Effector memory CD8-positive, alpha-beta T cell (primary cell): ENCODE data around the gene HS3ST4.

ENCODE experiments used
- ATAC-seq: fragments of 150-1000 bp; cut with Tn5 transposase; replicated peaks from 2 replicates; pipeline ENCODE4 v1.10.0; 2021; ENCODE audit warnings: mild to moderate bottlenecking, moderate library complexity
- DNase-seq, 3 experiments: peaks; one replicate each; pipeline ENCODE4 v3.0.0; 2021
- H3K27ac Mint-ChIP-seq, 2 donors: one replicate each; pipeline ENCODE4 v1.8.0; 2022; ENCODE audit warnings: mild to moderate bottlenecking in 2 of 2, mixed read lengths in 2 of 2, moderate library complexity in 2 of 2
- H3K27me3 Mint-ChIP-seq, 2 donors: one replicate each; pipeline ENCODE4 v1.8.0; 2022; ENCODE audit warnings: mixed read lengths in 2 of 2
- H3K36me3 Mint-ChIP-seq: one replicate; pipeline ENCODE4 v1.8.0; 2022; ENCODE audit warnings: mild to moderate bottlenecking, moderate library complexity, mixed read lengths; ENCODE audit not compliant: insufficient read depth
- H3K4me1 Mint-ChIP-seq, 2 donors: one replicate each; pipeline ENCODE4 v1.8.0; 2022; ENCODE audit warnings: low read depth in 2 of 2, mixed read lengths in 2 of 2
- H3K4me3 Mint-ChIP-seq, 2 donors: one replicate each; pipeline ENCODE4 v1.8.0; 2022; ENCODE audit warnings: mild to moderate bottlenecking in 2 of 2, mixed read lengths in 2 of 2, moderate library complexity in 2 of 2
- H3K9me3 Mint-ChIP-seq, 2 donors: one replicate each; pipeline ENCODE4 v1.8.0; 2022; ENCODE audit warnings: mixed read lengths in 2 of 2

The HS3ST4 gene

GRCh38 chr16:25957707-25958106 lies 265.9 kb downstream of the HS3ST4 start:
- Mint-ChIP-seq H3K4me3 (no peak overlapping the region), H3K9me3 (no peaks in the 10 kb centered on the region), H3K27me3 (peaks cover 4 to 48% of the 10 kb centered on the region in 2 donors), H3K4me1 (no peaks in the 10 kb centered on the region), H3K27ac (no peak overlapping the region), H3K36me3 (no peaks in the 10 kb centered on the region)
- no peak for DNase-seq
- no peak for ATAC-seq

DNA sequence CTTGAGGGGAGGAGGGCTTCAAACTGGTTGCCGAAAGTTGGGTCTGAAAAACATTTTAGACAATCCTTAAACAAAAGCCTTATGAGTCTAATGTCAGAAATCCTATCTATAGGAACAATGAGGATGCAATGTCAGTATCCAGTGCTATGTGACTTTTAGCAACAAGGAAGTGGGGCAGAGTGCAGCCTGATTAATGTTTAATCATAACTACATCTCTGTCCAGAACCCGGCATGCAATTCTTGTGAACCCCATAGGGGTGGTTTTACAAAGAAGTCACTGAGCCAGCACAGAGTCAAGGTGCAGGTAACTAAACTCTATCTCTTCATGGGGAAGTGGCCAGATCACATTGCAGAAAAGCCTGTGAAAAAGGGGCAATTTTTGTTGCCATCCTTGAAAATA lies 267.5 kb downstream of the HS3ST4 start:
- DNase-seq (no peak), ATAC-seq (no peak)
- H3K4me1 Mint-ChIP-seq = no peaks in the 10 kb centered on the region
- H3K27me3 Mint-ChIP-seq = peaks cover 4 to 40% of the 10 kb centered on the region in 2 donors
- H3K36me3 Mint-ChIP-seq = no peaks in the 10 kb centered on the region
- H3K4me3 Mint-ChIP-seq = no peak overlapping the region
- H3K9me3 Mint-ChIP-seq = no peaks in the 10 kb centered on the region
- no peak overlapping the region for H3K27ac Mint-ChIP-seq

GRCh38 chr16:25966172-25967097 lies 274.7 kb downstream of the HS3ST4 start:
- no peak for ATAC-seq

GRCh38 chr16:25977121-25977520 lies 285.4 kb downstream of the HS3ST4 start:
- no peaks in the 10 kb centered on the region for H3K4me1 Mint-ChIP-seq
- peaks cover 8 to 11% of the 10 kb centered on the region in 2 donors for H3K27me3 Mint-ChIP-seq
- no peak overlapping the region for H3K4me3 Mint-ChIP-seq
- DNase-seq (no peak), ATAC-seq (no peak)
- H3K9me3 Mint-ChIP-seq = no peaks in the 10 kb centered on the region
- no peaks in the 10 kb centered on the region for H3K36me3 Mint-ChIP-seq
- H3K27ac Mint-ChIP-seq = no peak overlapping the region

More at GRCh38 chr16:25966172-25967097, 274.7 kb downstream of the HS3ST4 start:
- no peak overlapping the region for H3K27ac Mint-ChIP-seq
- DNase-seq = no peak
- no peak overlapping the region for H3K4me3 Mint-ChIP-seq
- H3K4me1 Mint-ChIP-seq = no peaks in the 10 kb centered on the region
- no peaks in the 10 kb centered on the region for H3K9me3 Mint-ChIP-seq
- H3K36me3 Mint-ChIP-seq = peaks cover 3% of the 10 kb centered on the region
- peaks cover 0 to 10% of the 10 kb centered on the region in 2 donors for H3K27me3 Mint-ChIP-seq

- H3K4me1 Mint-ChIP-seq = no peaks in the 10 kb centered on the region
- no peak overlapping the region for H3K4me3 Mint-ChIP-seq
- no peaks in the 10 kb centered on the region for H3K9me3 Mint-ChIP-seq
- no peak for ATAC-seq
- no peak overlapping the region for H3K27ac Mint-ChIP-seq
- DNase-seq = no peak
- H3K27me3 Mint-ChIP-seq = peaks cover 6 to 8% of the 10 kb centered on the region in 2 donors
- no peaks in the 10 kb centered on the region for H3K36me3 Mint-ChIP-seq
Measured at GRCh38 chr16:25978218-25978617, 286.5 kb downstream of the HS3ST4 start.

- Mint-ChIP-seq H3K9me3 (peaks cover 0 to 2% of the 10 kb centered on the region in 2 donors), H3K36me3 (peaks cover 2% of the 10 kb centered on the region), H3K4me3 (no peak overlapping the region), H3K27me3 (peaks cover 7 to 12% of the 10 kb centered on the region in 2 donors), H3K27ac (no peak overlapping the region), H3K4me1 (no peaks in the 10 kb centered on the region)
- no peak for ATAC-seq
- DNase-seq = no peak
Measured at GRCh38 chr16:25988084-25988483, 296.3 kb downstream of the HS3ST4 start.

DNA sequence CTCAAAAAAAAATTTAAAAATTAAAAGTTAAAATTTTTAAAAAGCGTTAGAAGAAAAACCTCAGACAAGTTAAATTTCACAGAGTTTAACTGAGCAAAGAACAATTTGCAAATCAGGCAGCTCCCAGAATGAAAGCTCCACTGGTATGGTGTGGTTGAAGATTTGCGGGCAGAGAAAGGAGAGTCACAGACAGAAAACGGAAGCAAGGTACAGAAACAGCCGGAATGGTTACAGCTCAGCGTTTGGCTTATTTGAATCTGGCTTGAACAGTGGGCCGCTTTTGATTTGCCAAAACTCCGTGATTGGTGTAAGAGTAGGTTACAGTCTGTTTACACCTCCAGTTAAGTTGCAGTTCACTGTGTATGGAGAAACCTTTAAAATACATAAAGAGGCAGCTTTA lies 297.1 kb downstream of the HS3ST4 start:
- ATAC-seq = no peak
- Mint-ChIP-seq H3K27me3 (peaks cover 7 to 15% of the 10 kb centered on the region in 2 donors), H3K9me3 (peaks cover 0 to 2% of the 10 kb centered on the region in 2 donors), H3K4me1 (no peaks in the 10 kb centered on the region), H3K27ac (no peak overlapping the region), H3K4me3 (no peak overlapping the region), H3K36me3 (peaks cover 2% of the 10 kb centered on the region)
- DNase-seq = no peak

DNA sequence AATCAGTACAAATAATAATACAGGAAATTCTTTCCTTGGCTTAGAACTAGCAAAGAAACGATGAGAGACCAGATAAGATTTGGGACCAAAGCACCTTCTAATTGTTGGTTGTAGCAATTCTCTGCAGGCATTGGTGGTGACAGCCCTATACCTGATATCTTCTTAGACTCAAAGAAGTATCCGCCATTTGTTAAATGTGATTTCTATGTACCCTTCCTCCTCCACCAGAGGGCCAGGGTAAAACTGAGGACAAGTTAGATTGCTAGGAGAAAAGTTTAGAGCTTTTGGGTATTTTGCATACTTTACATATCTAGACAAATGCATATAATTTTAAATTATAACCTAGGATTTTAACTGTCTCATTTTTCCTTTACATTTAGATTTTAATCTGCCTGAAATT lies 304.3 kb downstream of the HS3ST4 start:
- Mint-ChIP-seq H3K9me3 (no peaks in the 10 kb centered on the region), H3K4me3 (no peak overlapping the region), H3K27me3 (peaks cover 0 to 12% of the 10 kb centered on the region in 2 donors), H3K36me3 (no peaks in the 10 kb centered on the region), H3K4me1 (no peaks in the 10 kb centered on the region), H3K27ac (no peak overlapping the region)
- DNase-seq (no peak), ATAC-seq (no peak)

- ATAC-seq (no peak), DNase-seq (no peak)
- Mint-ChIP-seq H3K27ac (no peak overlapping the region), H3K9me3 (no peaks in the 10 kb centered on the region), H3K27me3 (peaks cover 12 to 15% of the 10 kb centered on the region in 2 donors), H3K36me3 (peaks cover 3% of the 10 kb centered on the region), H3K4me1 (no peaks in the 10 kb centered on the region), H3K4me3 (no peak overlapping the region)
Measured at GRCh38 chr16:26005336-26005735, 313.6 kb downstream of the HS3ST4 start.

DNA sequence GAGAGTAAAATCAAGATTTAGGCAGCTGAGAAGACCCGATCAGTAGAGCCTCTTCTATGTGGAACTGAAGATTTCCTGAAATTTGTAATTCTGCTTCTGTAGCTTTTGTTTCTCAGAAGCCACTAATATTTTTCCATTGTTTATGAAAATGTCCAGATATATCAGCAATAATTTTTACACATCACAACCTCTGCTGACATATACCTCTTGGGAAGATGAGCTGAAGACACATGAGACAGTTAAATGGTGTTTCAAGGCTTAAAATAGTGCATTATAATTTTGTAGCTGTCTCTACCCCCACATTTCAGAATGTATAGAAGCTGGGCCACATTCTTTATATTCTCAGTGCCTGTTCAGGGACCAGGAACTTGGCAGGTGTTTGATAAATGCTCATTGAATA lies 320.6 kb downstream of the HS3ST4 start:
- peaks cover 0 to 6% of the 10 kb centered on the region in 2 donors for H3K27me3 Mint-ChIP-seq
- H3K27ac Mint-ChIP-seq = no peak overlapping the region
- H3K4me1 Mint-ChIP-seq = no peaks in the 10 kb centered on the region
- ATAC-seq = no peak
- H3K9me3 Mint-ChIP-seq = peaks cover 1 to 8% of the 10 kb centered on the region in 2 donors
- no peaks in the 10 kb centered on the region for H3K36me3 Mint-ChIP-seq
- DNase-seq = no peak
- no peak overlapping the region for H3K4me3 Mint-ChIP-seq

DNA sequence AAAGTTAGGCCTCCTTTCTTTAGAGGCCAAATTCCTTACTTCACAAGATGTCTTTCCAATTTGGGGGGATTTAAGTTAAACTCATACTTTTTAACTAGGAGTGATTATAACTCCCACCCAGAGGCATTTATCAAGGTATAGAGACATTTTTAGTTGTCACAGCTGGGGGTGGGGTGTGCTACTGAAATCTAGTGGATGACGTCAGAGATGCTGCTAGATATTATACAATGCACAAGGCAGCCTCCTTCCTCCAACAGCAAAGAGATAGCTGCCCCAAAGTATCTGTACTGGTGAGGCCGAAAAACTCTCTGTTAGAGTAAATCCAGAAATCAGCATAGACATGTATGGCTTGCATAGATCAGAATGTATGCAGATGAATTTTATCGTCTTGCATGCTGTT lies 324.0 kb downstream of the HS3ST4 start:
- H3K9me3 Mint-ChIP-seq = peaks cover 3 to 18% of the 10 kb centered on the region in 2 donors
- H3K36me3 Mint-ChIP-seq = no peaks in the 10 kb centered on the region
- no peak for ATAC-seq
- H3K27me3 Mint-ChIP-seq = peaks cover 0 to 27% of the 10 kb centered on the region in 2 donors
- no peak overlapping the region for H3K4me3 Mint-ChIP-seq
- DNase-seq = no peak
- no peaks in the 10 kb centered on the region for H3K4me1 Mint-ChIP-seq
- no peak overlapping the region for H3K27ac Mint-ChIP-seq

DNA sequence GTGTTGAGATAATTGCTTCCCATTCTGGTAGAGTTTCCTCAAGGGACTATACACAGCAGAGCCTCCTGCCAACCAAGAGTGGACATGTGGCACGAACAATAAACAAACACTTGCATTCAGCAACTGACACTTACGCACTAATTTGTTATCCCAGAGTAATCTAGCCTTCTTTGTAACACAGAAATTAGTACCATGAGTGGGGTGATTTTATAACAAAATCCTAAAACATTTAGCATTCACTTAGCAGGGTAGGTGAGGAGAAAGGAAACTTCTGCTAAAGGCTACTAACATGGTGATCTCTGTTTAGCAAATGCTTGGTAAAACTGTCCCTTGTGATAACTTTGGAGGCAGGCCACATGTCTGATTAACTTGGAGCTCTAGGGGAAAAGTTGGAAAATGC lies 325.2 kb downstream of the HS3ST4 start:
- ATAC-seq (no peak), DNase-seq (no peak)
- Mint-ChIP-seq H3K4me1 (no peaks in the 10 kb centered on the region), H3K27me3 (peaks cover 0 to 27% of the 10 kb centered on the region in 2 donors), H3K4me3 (no peak overlapping the region), H3K27ac (no peak overlapping the region), H3K36me3 (no peaks in the 10 kb centered on the region), H3K9me3 (peaks cover 3 to 18% of the 10 kb centered on the region in 2 donors)

DNA sequence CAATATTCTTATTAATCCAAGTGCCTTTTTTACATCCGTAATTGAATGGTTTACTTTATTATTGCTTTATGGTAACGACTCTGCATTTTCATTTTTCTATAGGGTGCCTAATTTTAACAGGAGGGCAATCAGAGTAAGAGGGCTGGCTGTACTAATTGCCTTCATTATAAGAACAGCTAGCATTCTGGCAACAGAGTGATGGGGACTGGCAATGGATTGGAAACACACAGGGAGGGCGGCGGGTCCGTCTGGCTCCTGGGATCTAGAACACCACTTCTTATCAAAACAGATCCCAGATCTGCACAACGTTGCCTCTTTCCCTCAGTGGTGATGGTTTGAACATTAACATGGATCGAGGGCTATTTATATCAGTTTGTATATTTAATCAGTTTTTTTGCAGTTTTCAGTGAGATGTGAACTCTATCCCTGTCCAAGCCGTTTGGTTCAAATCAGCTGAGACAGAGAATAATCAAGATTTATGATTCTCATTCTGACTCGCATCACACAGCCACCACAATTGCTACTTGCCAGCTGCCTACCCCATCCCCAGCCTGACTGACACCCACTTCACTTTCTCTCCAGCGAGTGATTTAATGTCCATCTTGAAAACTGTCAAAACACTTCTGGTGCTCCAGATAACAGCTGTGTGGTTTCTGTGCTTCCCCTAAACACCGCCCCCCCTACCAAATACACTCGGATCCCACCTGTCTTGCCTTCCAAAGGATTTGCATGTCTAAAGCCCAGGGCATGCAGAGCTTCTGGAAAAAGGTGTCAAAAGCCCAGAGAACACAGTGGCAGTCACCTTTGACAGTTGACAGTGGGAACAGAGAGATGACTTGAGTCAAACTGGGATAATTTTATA lies 327.9 kb downstream of the HS3ST4 start:
- Mint-ChIP-seq H3K27me3 (peaks cover 0 to 27% of the 10 kb centered on the region in 2 donors), H3K9me3 (peaks cover 3 to 12% of the 10 kb centered on the region in 2 donors), H3K4me1 (no peaks in the 10 kb centered on the region), H3K36me3 (no peaks in the 10 kb centered on the region), H3K4me3 (no peak overlapping the region), H3K27ac (no peak overlapping the region)
- no peak for DNase-seq
- ATAC-seq = no peak
